ENCODE data around the gene ASIC1.
A peak's percentile ranks its signal among the peaks of the same experiment; 100 is the strongest.

ASIC1 gene

DNA sequence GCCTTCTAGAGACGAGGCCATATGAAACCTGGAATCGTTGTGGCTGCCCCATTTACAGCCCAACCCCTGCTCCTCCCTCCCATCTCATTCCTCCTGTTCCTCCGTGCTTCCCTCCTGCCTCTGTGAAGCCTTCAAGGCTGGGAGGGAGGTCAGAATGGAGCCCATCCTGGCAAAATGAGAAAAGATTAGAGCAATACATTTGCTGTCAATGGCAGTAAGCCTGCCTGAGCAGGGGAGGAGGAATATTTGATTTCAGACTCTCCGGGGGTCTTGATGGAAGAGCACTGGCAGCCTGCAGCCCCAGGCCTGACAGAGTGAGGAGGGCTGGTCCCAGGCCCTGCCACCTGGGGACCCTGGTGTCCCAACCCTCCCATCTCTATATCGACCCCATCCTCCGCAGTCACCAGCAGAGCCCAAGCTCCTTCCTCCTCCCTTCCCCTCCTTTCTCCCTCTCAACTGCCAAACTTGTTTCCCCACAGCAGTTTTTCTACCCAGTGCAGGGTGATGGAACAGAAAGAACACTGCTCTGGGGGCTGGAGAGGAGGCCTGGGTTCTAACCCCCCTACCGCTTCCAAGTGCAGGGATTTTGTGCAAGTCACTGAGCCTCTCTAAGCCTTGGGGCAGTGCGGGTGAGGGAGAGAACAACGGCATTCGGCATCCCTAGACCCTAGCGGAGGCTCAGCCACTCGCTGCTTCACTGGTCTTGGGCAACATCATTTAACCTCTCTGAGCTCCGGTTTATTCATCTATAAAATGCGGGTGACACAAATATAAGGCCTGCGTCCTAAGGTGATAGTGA lies 16.1 kb upstream of the ASIC1 start:
- DNase-seq: no peak

DNA sequence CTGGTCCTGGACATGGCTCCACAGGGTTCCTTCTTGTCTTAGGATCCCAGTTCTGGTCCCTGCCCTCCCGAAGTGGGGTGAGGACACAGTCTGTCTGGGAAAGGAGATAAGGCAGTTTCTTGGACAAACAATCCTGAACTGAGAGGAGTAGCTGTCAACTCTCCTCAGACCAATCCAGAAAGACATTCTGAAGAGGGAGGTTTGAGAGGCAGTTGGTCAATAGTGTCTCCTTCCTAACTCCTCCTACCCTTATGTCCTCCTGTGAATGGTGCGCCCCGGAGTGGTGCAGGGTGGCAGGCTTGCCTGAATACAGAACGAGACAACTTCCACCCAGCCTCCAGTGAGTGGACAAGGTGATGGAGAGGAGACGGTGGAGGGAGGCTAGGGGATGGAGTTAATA lies 15.4 kb upstream of the ASIC1 start:
- DNase-seq: no peak

DNA sequence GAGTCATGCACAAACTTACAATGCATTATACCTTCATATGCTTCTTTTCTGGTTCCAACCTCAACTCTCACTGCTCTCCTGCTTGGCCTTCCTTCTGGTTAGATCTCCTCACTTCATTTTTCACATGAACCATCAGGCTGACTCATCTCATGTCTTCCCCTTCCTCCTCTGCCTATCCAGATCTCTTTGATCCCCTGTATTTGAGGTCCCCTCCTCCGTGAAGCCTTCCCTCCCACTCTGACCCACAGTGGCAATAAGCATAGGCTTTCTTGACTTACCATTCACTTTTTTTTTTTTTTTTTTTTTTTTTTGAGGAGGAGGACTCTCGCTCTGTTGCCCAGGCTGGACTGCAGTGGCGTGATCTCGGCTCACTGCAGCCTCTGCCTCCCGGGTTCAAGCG lies 14.7 kb upstream of the ASIC1 start:
- DNase-seq: no peak

DNA sequence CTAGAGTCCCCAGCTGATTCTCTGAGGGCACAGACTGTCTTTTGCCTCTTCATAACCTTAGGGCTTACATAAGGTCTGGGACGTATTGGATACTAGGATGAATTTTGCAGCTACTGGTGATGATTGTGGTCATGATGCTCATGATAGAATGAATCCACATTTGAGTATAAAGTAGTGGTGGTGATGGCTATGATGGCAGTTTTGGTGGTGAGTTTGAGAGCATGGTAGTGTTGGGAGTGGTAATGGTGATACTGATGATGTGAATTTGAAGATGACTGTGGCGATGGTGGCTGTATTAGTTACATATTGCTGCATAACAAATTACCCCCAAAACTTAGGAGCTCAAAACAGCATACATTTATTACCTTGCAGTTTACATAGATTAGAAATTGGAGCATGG lies 14.1 kb upstream of the ASIC1 start:
- no peak for DNase-seq

DNA sequence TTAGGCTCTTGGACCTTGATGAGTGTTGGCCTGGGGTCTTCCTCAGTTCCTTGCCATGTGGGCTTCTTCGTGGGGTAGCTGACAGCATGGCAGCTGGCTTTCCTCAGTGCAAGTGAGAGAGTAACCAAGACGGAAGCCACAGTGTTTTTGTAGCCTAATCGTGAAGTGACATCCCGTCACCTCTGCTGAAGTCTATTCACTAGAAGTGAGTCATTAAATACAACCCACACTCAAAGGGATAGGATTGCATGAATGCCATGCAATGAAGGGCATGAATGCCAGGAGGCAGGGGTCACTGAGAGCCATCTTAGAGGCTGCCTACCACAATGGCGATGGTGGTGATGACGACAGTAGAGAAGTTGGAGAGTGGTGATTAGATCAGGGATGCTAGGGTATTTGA lies 13.5 kb upstream of the ASIC1 start:
- DNase-seq: no peak

DNA sequence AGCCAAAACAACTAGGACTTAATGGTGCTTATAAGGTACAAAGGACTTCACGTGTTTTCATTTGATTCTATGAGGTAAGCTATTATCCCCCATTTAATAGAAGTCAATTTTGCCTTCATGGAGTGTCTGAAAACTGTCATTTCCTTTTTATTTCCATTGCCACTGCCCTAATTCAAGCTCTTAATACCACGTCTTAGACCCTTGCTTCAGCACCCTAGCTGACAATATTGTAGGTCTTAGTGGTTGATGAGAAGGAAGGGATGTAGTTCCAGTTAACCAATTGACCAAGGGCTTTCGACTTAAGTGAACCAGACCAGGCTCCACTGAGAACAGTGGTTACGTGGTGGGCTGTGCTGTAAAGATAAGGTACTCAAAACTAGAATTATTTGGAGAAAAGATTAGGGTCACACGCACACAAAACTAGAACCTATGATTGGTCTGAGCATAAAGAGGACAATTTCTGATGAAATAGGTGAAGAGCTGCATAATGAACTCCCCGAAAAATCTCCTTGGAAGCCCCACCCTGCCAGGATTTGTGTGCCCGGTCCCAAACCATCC lies 9.6 kb upstream of the ASIC1 start:
- DNase-seq: no peak

DNA sequence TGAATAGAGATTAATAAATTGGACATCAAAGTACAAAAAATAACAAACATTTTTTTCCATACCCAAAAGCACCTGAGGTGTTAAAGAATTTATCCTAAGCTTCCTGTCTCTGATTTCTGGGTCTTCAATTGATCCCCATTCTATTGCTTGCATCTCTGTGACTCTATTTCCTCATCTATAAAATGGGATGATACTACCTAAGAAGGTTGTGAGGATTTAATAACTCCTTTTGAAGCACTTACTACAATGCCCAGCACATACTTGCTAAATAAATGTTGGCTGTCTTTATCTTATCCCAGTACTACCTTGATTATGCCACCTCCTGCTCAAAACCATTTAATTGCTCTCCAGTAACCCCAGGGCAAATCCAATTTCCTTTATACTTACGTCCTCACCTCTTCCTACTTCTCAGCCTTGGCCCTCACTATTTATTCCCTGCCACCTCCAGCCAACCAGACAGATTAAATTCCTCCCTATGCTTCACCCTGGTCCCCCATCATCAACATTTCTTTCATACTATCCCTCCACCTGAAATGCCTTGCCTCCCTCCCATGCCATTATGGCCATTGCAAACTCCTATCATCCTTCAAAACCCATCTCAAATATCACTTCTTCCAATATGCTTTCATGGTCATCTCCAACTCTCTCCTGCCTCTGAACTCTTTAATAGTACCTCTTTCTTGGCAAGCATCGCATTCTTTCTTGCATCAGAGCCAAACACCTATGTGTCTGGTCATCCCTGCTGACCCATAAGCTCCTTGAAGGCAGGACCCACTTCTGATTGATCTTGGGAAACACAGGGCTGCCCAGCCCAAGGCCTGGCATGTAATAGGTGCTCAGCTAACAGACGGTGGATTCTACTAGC lies 7.9 kb upstream of the ASIC1 start:
- no peak for DNase-seq

DNA sequence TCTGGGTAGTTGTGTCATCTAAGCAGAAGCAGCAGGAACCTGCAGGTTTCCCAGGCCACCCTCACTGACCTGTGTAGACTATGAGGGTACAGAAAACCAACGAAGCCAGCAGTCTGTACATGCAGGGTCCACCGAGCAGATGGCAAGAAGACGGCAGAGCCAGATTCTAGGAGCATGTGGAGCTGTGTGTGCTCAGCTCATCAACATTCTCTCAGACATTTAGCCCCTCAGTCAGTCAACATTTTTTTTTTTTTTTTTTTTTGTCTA lies 7.3 kb upstream of the ASIC1 start:
- no peak for DNase-seq

DNA sequence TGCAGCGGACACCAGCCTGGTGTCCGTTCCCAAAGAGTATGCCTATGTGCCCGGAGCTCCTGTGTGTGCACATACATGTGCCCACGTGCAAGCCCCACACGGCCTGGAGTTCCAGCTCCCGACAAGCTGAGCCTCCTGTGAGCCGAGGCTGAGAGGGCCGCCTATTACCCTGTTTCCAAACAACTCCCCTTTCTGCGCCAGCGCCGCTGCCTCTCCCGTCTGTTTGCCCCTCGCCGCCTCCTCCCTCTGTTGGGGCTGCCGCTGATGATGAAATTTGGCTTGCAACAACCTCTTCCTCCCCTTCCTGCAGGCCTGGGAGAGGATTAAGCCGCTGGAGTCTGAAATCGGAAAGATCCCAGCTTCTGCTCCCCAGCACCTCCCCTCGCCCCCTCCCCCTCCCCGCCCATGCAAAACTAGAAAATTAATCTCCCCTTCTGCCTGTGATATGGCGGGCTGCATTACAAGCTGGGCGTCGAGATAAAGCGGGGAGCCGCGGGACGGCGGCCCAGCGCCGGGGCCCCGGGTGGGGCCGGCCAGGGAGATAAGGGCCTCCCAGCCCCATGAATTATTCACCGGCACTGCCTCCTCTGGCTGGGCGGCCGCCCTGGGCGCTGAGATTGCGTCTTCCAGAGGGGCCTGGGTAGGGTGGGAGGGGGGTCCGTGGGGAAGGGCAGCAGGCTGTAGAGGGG lies 6.8 kb upstream of the ASIC1 start:
- no peak for DNase-seq

DNA sequence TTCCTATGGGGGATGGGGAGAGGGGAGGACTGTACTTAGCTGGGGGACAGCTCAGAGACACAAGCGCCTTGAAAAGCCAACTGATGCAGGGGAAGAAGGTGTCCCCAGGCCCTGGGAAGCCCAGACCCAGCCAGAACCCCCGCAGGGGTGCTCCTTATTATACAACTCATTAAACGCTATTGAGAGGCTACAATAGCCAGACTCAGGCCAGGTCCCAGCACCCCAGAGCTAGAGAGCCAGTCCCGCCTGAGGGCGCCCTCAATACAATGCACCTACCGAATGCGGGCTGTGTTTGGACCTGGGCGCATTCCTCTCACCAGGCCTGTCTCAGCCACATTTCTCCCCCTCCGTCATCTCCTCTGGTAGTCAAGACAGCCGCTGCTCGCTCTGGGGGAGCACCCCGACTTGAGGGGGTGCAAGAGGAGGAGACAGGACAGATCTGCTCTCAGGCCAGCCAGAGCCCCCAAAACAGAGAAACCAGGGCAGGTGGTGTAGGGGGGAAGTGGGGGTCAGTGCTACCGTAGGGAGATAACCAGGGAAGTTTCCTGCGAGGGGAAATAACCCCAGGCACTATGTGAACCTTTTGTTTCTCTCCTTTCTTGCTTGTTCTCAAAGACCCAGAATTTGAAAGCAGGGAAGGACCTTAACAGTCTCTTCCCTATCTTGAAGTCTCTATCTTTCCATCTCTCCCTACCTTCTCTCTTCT lies 6.1 kb upstream of the ASIC1 start:
- DNase-seq: no peak

DNA sequence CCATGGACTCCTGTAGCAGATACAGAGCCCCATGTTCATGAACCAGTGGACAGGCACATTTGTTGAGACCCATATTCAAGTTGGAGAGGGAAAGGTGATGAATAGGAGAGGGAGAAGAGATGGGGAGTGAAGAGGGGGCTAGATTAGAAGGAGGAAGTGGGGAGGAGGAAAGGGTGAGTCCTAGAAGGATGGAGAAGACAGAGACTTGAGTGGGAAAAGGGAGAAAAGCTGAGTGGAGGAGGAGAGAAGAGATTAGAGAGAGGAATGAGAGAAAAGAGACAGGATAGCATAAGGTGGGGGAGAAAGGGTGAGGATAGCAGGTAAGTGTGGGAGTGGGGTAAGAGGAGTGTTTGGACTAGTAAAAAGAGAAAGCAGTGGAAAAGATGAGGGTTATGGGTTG lies 4.9 kb upstream of the ASIC1 start:
- DNase-seq: no peak

DNA sequence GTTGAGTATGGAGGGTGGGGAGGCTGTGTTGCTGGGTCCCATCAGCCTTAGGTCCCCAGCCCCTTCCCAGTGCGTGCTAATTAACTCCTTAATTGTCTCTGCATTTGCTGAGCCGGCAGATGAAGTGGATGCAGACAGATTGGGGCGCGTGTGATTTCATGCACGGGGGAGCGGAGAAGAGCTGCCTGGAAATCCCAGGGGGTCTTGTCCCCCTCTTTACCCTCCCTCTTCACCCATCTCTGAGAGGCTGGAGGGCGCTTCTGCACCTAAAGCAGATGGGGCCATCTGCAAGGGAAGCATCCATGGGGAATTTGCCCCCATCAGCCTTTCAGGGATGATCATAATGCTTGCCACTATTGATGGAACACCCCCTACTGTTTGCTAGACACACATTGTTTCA lies 4.4 kb upstream of the ASIC1 start:
- no peak for DNase-seq

DNA sequence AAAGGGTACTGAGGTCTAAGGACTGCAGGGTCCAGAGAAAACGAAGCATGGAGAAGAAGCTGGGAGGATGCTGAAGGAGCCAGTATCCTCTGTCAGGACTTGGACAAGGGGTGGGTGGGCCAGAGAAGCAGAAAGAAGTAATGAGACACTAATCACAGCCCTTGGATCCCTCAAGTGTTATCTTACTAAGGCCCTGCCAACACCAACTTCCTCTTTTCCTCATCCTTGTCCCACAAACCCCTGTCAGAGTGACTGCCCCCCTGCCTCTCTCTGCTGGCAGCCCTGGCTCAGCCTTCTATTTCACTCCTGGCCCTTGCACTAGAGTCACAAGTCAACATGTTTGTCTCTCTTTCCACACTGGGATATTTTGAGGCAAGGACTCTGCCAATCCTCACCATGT lies 3.8 kb upstream of the ASIC1 start:
- DNase-seq: no peak

DNA sequence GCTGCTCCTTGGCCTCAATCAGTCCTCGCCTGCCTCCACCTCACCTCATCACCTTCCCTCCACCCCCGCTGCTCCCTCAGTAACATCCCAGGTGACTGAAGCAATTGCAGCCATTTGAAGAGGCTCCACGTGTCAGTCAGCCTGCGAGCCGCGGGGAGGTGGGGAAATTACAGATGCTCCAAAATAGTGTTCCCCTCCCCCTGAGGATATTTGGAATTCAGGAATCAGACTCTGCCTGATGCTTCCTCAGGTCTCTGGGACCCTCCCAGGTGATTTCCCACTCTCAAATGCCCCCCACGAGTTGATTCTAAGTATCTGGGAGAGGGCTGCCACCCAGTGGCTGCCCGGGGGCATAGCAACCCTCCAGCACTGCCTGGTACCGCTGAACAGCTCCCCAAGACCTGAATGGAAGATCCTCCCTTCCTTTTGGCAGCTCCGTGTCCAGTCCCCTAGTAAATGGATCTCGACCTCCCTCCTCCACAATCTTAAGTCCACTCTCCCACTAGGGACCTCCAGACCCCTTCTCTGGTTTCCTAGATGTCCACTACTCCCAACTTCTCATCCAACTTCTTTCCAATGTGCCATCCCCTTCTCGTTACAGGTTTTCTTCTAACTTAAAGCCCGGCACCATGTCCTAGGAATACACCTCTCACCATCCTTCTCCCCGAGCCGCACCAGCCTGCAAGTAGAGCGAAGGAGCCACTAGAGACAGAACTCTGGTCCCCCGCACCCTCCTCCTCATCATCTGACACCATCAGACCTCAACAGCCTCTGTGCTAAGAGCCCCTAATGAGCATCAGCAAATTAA lies 1.4 kb upstream of the ASIC1 start:
- peak; percentile 66 for DNase-seq

DNA sequence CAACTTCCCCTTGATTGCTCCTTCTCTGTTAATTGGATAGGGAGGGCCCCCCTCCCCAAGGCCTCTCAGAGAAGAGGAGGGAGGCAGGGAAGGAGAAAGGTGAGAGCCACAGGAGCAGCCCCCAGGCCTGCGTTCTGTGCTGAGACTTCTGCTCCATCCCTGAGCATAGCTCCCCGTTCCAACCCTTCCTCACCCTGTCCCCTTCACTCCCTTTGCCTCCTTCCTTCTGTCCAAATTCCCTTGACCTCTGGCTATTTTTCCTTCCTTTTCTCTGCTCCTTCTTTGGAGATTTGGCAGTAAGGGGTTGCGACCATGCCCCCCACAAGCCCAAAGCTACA lies 788 bp upstream of the ASIC1 start:
- no peak for DNase-seq

DNA sequence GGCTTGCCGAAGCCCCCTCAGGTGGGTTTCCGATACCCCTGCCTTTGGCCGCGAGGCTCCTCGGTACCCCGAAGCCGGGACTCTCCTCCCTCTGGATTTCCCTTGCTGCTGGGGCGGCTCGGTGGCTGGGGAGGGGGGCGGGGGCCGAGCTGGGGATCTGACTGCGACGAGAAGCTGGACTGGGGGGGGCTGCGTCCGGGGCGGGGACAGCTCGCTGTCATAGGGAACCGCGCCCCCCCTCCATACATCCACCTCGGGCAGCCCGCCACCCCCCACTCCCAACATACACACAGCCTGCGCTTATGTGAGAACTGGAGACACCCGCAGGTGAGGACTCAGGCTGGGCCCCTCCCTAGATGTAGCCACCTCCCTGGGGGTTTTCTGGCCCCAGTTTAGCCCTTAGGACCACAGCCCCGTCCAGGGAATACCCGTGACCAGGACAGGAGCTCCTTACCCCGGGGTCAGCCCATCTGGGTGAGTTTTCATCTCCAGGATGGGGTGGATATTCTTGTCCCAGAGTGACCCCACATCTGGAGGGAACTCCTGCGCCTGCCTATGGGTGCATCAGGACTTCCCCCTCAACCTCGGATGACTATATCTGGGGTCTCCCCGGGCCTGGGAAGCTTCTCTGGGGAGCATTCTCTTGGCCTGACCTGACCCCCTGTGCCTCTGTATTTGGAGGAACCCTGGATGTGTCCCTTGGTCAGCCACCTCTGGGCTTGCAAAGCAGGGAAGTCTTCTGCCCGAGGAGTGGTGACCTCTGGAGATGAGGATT lies 687 bp downstream of the ASIC1 start:
- no peak for DNase-seq

DNA sequence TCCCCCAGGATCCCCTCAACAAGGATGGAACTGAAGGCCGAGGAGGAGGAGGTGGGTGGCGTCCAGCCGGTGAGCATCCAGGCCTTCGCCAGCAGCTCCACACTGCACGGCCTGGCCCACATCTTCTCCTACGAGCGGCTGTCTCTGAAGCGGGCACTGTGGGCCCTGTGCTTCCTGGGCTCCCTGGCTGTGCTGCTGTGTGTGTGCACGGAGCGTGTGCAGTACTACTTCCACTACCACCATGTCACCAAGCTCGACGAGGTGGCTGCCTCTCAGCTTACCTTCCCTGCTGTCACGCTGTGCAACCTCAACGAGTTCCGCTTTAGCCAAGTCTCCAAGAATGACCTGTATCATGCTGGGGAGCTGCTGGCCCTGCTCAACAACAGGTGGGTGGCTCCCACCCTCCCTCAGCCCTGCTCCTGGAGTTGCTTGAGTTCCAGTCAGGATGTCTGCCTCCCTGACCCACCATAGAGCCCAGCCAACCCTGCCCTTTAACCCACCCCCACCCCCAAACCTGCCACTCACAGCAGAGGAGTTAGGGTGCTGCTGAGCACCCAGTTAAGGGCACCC lies 1.4 kb downstream of the ASIC1 start:
- no peak for DNase-seq

DNA sequence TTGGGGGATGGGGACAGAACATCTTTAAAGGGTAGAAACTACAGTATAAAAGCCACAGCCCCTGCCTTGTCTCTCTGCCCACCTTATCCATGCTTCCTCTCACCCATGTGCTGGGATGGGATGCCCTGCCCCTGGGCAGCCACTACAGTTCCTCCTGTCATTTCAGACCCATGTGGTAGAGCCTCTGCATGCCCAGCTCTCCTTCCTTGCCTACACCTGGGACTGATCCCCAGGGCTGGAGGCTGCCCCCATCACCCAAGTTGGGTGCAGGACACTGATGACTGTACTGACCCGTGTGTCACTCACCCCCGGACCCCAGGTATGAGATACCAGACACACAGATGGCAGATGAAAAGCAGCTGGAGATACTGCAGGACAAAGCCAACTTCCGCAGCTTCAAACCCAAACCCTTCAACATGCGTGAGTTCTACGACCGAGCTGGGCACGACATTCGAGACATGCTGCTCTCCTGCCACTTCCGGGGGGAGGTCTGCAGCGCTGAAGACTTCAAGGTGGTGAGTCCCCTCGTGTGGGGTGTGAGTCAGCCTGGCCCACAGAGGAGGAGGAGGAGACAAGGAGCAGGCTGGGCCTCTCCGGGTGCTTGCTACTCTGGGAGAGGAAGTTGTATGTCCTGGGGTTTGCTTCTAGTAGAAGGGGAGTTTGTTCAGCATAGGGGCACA lies 2.2 kb downstream of the ASIC1 start:
- DNase-seq: peak; percentile 58

DNA sequence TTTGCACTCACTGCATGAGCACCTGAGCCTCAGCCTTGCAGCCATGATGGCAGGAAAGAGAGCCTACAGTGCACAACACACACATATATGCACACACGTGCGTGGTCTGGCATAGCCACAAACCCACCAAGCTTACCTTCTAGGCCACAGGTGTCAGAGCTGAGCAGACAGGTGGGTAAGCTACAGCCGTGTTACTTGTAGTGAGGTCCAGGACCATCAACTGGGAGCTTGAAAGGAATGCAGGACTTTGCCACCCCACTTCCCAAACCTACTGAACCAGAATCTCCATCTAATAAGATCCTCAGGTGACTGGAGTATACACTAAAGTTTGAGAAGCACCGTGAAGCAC lies 2.7 kb downstream of the ASIC1 start:
- DNase-seq: no peak

DNA sequence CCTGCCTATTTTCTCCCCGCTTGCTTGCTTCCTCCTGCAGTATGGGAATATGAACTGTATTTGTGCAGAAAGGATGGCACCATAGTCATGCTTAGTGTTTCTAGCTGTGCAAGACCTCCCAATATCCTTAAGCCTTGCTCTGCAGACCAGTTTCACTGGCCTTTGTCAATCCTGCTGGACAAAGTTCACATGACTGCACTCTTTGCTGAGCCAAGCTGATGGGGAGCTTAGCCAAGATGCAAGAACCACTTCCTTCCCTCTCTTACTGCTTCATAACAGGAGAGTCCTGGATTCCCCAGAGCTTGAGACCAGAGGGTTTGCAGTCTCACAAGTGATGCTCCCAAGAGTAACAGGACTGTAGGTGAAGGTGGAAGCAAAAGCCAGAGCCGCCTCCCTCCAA lies 3.8 kb downstream of the ASIC1 start:
- DNase-seq: no peak

Data from activated naive CD4-positive, alpha-beta T cell treated with anti-CD3 and anti-CD28 coated beads, Interleukin-2, amount 50 U/mL, for 16 hours (primary cell).